ENCODE data around the gene RBFA.

GRCh38 chr18:80029690-80030089 is 4.5 kb upstream of the RBFA start:
- TF ChIP-seq POLR2A (IDR thresholded peaks at IDR 0.05) = no peak
- no peak for TF ChIP-seq CTCF (IDR thresholded peaks at IDR 0.05)
- no peak for TF ChIP-seq EP300 (IDR thresholded peaks at IDR 0.05)
- TF ChIP-seq POLR2AphosphoS5 (IDR thresholded peaks at IDR 0.05) = no peak

Data from stomach (tissue), 4 donors.